Stimulated activated naive CD8-positive, alpha-beta T cell treated with anti-CD3 and anti-CD28 coated beads, Interleukin-15, Interleukin-2, amounts not matched to agents 100 ng/mL and 50 ng/mL, for 24 hours (primary cell): ENCODE measurements around the gene RFTN2.
"Not testable (repeated sequence)": the region's sequence is repeated elsewhere in the genome, so short reads cannot be mapped to it uniquely, and the experiment has no call there.

Source experiments
- H3K27ac Mint-ChIP-seq: one replicate; pipeline ENCODE4 v1.8.0; 2021; ENCODE audit warnings: mild to moderate bottlenecking, mixed read lengths
- H3K27me3 Mint-ChIP-seq: one replicate; pipeline ENCODE4 v1.8.0; 2021; ENCODE audit warnings: mixed read lengths
- H3K36me3 Mint-ChIP-seq: one replicate; pipeline ENCODE4 v1.8.0; 2021; ENCODE audit warnings: low read depth, mixed read lengths
- H3K4me1 Mint-ChIP-seq: one replicate; pipeline ENCODE4 v1.8.0; 2021; ENCODE audit warnings: low read depth, mixed read lengths
- H3K4me3 Mint-ChIP-seq: one replicate; pipeline ENCODE4 v1.8.0; 2021; ENCODE audit warnings: mild to moderate bottlenecking, mixed read lengths
- H3K9me3 Mint-ChIP-seq: one replicate; pipeline ENCODE4 v1.8.0; 2021; ENCODE audit warnings: mixed read lengths

RFTN2 gene

DNA sequence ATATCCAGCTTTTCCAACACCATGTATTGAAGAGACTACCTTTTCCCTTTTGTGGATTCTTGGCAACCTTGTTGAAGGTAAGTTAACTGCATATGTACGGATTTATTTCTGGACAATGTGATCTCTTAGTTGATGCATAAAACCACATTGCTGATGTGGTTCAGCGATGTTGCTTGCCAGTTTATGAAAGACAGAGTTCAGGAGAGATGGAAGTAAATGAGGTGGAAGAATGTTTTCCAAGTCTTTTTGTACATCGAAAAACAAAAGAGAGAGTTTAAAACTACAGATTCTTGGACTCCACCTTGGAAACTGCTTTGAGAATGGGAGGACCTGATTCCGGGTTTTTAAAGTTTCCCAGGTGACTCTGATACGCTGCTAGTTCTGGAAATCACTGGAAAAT is 115.7 kb downstream of the RFTN2 start:
- no peak overlapping the region for H3K27ac Mint-ChIP-seq
- no peaks in the 10 kb centered on the region for H3K27me3 Mint-ChIP-seq

GRCh38 chr2:197558393-197558792 is 117.0 kb downstream of the RFTN2 start:
- Mint-ChIP-seq H3K4me3 (no peak overlapping the region), H3K9me3 (no peaks in the 10 kb centered on the region), H3K4me1 (no peaks in the 10 kb centered on the region), H3K27me3 (no peaks in the 10 kb centered on the region), H3K36me3 (peaks cover 38% of the 10 kb centered on the region), H3K27ac (no peak overlapping the region)

More for the DNA sequence above, 115.7 kb downstream of the RFTN2 start:
- Mint-ChIP-seq H3K36me3 (peaks cover 35% of the 10 kb centered on the region), H3K9me3 (no peaks in the 10 kb centered on the region), H3K4me3 (no peak overlapping the region), H3K4me1 (no peaks in the 10 kb centered on the region)

- peaks cover 44% of the 10 kb centered on the region for H3K36me3 Mint-ChIP-seq
- no peaks in the 10 kb centered on the region for H3K4me1 Mint-ChIP-seq
- H3K27ac Mint-ChIP-seq: peak overlapping the region; percentile 67
- no peak overlapping the region for H3K4me3 Mint-ChIP-seq
- H3K27me3 Mint-ChIP-seq: no peaks in the 10 kb centered on the region
- no peaks in the 10 kb centered on the region for H3K9me3 Mint-ChIP-seq
These were observed 118.9 kb downstream of the RFTN2 start for GRCh38 chr2:197556456-197556855.

GRCh38 chr2:197555467-197555866 is 119.9 kb downstream of the RFTN2 start:
- Mint-ChIP-seq H3K36me3 (peaks cover 44% of the 10 kb centered on the region), H3K4me3 (no peak overlapping the region), H3K4me1 (no peaks in the 10 kb centered on the region), H3K27me3 (no peaks in the 10 kb centered on the region), H3K9me3 (no peaks in the 10 kb centered on the region), H3K27ac (no peak overlapping the region)

GRCh38 chr2:197551260-197551659 is 124.1 kb downstream of the RFTN2 start:
- not testable (repeated sequence) for H3K27me3 Mint-ChIP-seq, H3K27ac Mint-ChIP-seq, H3K4me3 Mint-ChIP-seq, H3K9me3 Mint-ChIP-seq, H3K4me1 Mint-ChIP-seq
- peaks cover 58% of the 10 kb centered on the region for H3K36me3 Mint-ChIP-seq

DNA sequence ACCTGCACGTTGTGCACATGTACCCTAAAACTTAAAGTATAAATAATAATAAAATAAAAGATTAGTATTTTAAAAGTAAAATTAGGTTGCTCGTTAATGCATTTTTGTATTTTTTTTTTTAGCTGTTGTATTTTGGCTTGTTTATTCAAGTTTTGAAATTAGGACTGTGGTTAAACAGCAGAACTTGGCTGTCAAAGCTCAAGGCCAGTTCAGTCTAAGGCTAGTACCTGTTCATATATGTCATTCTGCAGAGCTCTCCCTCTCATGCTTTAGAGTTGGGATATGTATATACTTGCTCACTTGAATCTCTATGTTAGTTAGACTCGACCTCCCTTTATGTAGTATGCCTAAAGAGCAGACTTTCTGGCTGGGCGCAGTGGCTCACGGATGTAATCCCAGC is 126.8 kb downstream of the RFTN2 start:
- Mint-ChIP-seq H3K4me1 (no peaks in the 10 kb centered on the region), H3K27me3 (no peaks in the 10 kb centered on the region), H3K9me3 (no peaks in the 10 kb centered on the region), H3K4me3 (no peak overlapping the region), H3K36me3 (peaks cover 56% of the 10 kb centered on the region), H3K27ac (no peak overlapping the region)

GRCh38 chr2:197547163-197547900 is 128.1 kb downstream of the RFTN2 start:
- no peaks in the 10 kb centered on the region for H3K9me3 Mint-ChIP-seq
- no peak overlapping the region for H3K27ac Mint-ChIP-seq
- no peaks in the 10 kb centered on the region for H3K4me1 Mint-ChIP-seq
- no peaks in the 10 kb centered on the region for H3K27me3 Mint-ChIP-seq
- peaks cover 58% of the 10 kb centered on the region for H3K36me3 Mint-ChIP-seq
- H3K4me3 Mint-ChIP-seq: no peak overlapping the region

GRCh38 chr2:197543206-197543605 is 132.2 kb downstream of the RFTN2 start:
- Mint-ChIP-seq H3K36me3 (peaks cover 64% of the 10 kb centered on the region), H3K4me1 (peaks cover 15% of the 10 kb centered on the region), H3K27me3 (no peaks in the 10 kb centered on the region), H3K9me3 (no peaks in the 10 kb centered on the region), H3K4me3 (no peak overlapping the region), H3K27ac (no peak overlapping the region)

DNA sequence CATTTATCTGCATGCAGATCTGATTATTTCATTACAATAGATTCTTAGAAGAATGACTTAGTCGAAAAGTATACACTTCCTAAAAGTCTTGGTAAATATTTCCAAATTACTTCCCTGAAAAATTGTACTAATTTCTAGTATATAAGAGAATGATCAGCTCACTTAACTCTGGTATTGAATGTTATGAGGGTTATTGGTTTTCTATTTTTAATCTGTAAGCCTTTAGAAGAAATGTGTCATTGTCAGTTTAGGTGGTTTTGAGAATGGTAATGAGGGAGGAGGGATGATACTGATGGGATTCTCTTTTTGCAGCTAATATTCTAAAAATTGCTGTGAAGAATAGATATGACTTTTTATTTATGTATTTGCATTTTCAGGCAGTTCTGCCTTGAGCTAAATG is 135.7 kb downstream of the RFTN2 start:
- no peak overlapping the region for H3K27ac Mint-ChIP-seq
- H3K36me3 Mint-ChIP-seq: peaks cover 70% of the 10 kb centered on the region
- H3K9me3 Mint-ChIP-seq: no peaks in the 10 kb centered on the region
- no peak overlapping the region for H3K4me3 Mint-ChIP-seq
- peaks cover 21% of the 10 kb centered on the region for H3K4me1 Mint-ChIP-seq
- H3K27me3 Mint-ChIP-seq: no peaks in the 10 kb centered on the region

DNA sequence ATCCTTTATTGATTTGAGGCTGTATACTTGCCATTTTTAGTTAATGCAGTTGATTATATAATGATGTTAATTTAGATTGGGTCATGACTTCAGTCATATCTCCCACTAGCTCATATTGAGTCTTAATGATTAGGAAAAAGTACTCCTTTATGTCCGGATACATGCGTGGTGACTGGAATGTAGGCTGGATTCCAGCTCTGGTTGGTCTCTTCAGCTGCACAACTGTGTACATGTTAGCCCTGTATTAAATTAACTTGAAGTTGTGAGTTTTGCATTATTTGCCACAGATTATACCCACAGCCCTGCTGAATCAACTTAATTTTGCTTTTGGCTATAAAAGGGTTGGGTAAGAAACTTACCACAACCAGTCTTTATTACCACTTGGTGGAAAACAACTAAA is 137.0 kb downstream of the RFTN2 start:
- Mint-ChIP-seq H3K9me3 (no peaks in the 10 kb centered on the region), H3K4me3 (no peak overlapping the region), H3K27ac (no peak overlapping the region), H3K27me3 (no peaks in the 10 kb centered on the region), H3K4me1 (peaks cover 34% of the 10 kb centered on the region), H3K36me3 (peaks cover 73% of the 10 kb centered on the region)
